Stimulated activated CD8-positive, alpha-beta memory T cell treated with anti-CD3 and anti-CD28 coated beads, Interleukin-7, amount 100 ng/mL, for 4 hours (primary cell): ENCODE measurements around the gene FJX1.

Experiments
- DNase-seq, 2 donors: peaks; one replicate each; pipeline ENCODE4 v3.0.0-alpha.2; 2020; ENCODE audit warnings: low read depth in 2 of 2

FJX1 gene

GRCh38 chr11:35606206-35606605, 12.1 kb upstream of the FJX1 start:
- DNase-seq = no peak

DNA sequence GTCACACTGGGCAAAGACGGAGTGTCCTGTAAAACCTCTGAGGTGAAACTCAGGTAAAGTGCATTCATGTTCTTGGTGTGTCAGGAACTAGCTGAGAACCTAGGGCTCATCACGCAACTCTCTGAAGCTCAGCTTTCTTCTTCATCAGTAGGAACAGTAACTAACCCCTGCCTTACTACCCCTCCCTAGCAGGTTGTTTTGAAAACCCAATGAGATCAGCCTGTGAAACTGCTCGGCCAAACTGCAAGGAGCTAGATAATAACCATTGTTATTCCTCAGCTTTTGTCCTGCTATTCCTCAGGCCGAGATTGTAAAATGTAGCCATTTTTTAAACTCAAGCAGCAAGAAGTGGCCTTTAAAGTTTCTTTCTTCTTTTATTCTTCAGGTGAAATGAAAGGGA, 9.8 kb upstream of the FJX1 start:
- no peak for DNase-seq

- no peak for DNase-seq
These were observed 8.6 kb upstream of the FJX1 start for GRCh38 chr11:35609656-35610055.

GRCh38 chr11:35610631-35611030, 7.6 kb upstream of the FJX1 start:
- no peak for DNase-seq

GRCh38 chr11:35611741-35612140, 6.5 kb upstream of the FJX1 start:
- no peak for DNase-seq

DNA sequence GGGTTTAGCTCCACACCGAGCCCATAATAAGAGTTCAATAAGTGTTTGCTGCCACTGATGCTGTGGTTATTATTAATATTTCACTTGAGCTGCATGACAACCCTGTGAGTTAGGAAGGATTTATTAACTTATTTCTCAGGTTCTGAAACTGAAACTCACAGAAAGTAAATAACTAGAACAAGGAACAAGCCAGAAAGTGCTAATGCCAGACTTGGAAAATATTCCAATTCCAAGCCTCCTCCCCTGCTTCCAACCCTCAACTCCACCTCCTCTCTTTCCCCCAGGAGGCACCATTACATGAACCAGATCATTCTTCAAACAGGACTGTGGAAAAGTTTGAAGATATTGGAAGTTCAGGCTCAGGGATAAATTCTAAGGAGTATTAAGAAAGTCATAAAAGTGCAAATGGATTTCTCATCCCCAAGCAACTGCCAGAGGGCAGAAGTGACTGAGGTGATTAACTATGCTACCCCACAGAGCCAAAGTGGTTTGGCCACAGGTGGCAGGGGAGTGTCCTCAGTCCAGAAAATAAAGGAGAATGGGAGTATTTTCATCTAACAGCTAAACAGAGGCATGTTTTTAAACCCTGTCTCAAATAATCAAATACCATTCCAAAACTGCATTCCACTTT, 3.2 kb upstream of the FJX1 start:
- DNase-seq = no peak

DNA sequence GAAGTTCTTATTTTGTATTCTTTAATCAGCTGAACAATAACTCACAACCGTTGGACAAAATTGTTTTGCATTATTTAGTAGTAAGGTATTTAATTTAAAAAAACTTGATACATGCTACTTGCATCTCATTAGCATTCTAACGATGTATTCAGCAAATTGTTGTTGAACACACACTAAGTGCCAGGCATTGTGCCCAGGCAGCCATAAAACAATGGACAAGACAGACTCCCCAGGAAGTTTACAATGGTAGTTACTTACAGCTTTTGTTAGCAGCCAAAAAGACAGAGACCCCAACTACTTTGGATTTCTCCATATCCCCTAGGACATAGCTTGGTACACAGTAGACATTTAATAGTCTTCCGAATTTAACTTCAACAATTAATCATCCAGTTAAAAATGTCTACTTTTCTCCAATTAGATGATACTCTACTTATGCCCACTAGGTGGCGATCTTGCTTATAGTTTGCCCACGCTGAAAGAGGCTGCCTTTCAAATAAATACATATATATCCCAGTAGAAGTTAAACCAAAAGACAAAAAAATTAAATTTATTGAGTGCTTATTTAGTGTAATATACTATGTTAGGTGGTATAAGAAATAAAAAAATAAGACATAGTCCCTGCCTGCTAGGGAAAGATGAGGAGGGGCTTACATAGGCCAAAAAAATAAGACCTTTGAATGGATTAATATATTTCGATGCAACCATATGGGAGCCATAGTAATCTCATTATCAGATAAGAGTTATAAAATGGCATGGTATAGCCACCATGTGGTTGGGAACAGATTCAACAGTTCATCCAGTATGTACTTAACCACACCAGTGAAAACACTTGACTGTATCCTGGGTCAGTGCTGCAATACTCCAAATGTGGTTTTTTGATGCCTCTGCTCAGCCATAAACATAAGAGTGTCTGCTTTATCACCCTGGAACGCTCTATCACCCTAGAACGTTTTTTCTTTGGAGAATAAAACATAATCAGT, 2.0 kb upstream of the FJX1 start:
- no peak for DNase-seq

GRCh38 chr11:35617316-35617686, 959 bp upstream of the FJX1 start:
- no peak for DNase-seq

DNA sequence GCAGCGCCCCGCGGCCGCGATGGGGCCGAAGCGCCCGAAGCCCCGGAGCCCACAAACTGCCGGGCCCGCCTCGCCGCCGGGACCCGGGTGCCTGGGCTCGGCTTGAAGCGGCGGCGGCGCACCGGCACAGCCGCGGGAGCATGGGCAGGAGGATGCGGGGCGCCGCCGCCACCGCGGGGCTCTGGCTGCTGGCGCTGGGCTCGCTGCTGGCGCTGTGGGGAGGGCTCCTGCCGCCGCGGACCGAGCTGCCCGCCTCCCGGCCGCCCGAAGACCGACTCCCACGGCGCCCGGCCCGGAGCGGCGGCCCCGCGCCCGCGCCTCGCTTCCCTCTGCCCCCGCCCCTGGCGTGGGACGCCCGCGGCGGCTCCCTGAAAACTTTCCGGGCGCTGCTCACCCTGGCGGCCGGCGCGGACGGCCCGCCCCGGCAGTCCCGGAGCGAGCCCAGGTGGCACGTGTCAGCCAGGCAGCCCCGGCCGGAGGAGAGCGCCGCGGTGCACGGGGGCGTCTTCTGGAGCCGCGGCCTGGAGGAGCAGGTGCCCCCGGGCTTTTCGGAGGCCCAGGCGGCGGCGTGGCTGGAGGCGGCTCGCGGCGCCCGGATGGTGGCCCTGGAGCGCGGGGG, 346 bp downstream of the FJX1 start:
- DNase-seq = peak in 1 of 2 donors; percentile 7

DNA sequence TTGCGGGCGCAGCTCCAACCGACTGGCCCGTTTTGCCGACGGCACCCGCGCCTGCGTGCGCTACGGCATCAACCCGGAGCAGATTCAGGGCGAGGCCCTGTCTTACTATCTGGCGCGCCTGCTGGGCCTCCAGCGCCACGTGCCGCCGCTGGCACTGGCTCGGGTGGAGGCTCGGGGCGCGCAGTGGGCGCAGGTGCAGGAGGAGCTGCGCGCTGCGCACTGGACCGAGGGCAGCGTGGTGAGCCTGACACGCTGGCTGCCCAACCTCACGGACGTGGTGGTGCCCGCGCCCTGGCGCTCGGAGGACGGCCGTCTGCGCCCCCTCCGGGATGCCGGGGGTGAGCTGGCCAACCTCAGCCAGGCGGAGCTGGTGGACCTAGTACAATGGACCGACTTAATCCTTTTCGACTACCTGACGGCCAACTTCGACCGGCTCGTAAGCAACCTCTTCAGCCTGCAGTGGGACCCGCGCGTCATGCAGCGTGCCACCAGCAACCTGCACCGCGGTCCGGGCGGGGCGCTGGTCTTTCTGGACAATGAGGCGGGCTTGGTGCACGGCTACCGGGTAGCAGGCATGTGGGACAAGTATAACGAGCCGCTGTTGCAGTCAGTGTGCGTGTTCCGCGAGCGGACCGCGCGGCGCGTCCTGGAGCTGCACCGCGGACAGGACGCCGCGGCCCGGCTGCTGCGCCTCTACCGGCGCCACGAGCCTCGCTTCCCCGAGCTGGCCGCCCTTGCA, 1.0 kb downstream of the FJX1 start:
- no peak for DNase-seq

GRCh38 chr11:35619855-35620640, 1.8 kb downstream of the FJX1 start:
- no peak for DNase-seq

- DNase-seq = no peak
These were observed 2.5 kb downstream of the FJX1 start for GRCh38 chr11:35620795-35621194.

- DNase-seq = no peak
These were observed 3.4 kb downstream of the FJX1 start for GRCh38 chr11:35621620-35622019.

- no peak for DNase-seq
These were observed 3.8 kb downstream of the FJX1 start for GRCh38 chr11:35622070-35622469.

GRCh38 chr11:35623621-35624168, 5.4 kb downstream of the FJX1 start:
- DNase-seq = no peak

DNA sequence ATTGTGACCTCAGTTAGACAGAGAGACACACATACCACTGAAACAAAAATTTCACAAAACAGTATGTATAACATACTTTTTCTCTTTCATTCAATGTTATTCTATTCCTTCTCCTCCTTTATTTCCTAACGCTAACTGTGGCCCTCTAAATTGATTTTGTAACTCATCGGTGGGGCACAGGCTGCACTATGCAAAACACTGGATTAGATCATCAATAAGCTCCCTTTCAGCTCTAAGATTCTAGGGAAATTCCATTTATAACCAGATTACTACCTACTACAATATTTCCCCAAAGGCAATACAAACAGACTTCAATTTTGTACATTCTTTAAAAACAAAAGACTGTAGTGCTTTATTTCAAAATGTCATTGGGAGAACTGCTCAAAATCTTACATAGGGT, 6.1 kb downstream of the FJX1 start:
- no peak for DNase-seq

DNA sequence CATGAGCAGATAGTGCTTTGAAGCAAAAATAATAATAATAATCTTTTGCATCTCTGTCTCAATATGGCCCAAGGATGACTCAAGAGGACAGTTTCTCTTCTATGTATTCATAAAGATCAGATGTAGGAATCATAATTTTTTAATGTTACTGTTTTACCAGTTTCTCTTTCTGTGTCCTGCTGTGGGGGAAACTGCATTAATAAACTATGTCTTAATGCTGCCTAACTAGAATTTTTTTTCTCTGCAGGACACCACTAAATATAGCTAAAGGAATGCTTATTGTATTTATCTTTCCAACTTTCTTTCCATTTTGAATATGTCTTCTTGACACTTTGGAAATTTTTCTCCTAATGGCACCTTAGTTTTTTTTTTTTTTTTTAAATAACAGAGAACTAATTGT, 6.5 kb downstream of the FJX1 start:
- DNase-seq = no peak

DNA sequence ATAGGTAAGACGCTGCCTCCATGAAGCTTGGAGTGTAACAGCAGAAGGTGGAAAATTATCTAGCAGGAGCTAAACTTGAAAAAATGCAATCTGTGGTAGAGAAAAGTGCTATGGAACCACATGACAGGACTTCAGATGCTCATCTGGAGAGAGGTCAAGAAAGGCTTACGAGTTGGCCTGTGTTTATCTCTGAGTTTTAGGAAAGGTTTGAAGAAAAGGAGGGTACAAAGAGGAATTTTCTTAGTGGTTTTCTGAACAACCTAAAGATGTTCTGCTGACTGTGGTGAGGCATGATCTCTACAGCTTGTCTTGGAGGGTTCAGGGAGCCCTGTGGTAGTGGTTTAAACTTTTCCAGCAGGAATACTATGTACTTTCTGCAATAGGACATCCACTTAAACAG, 8.2 kb downstream of the FJX1 start:
- no peak for DNase-seq

DNA sequence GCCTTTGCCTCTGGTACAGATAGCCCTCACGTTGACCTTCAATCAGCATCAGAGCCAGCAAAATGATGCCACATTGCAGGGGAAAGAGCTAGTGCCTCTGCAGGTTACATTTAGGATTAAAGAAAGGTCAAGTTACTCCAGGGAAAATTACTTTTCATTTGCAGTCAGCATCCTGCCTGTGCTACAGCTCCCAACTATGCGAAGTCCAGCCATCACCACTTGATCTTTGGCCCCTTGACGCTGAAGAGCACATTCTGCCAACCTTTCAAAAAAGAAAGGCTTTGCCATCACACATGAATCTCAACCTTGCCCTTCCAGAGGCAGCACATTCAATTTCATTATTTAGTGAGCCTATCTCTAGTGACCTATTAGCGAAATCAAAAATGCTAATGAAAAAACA, 11.3 kb downstream of the FJX1 start:
- DNase-seq = no peak

DNA sequence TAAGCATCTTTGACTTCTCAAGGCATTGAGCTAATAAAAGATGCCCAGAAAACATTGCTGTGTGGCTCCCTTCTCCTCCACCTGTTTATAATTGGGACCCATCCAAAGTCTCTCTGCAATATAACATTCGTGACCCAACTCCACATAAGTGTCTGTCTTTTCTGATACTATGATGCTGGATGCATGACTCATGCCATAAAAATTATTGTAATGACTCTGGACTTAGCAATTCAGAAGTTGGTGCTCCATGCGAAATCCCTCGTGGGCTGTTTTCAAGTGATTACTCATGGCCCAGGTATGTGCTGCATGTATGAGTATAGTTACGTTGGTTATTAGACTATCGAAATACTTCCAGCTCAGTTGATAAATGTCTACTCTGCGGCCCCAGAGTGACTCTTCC, 11.7 kb downstream of the FJX1 start:
- DNase-seq = no peak

- no peak for DNase-seq
These were observed 13.6 kb downstream of the FJX1 start for GRCh38 chr11:35631891-35632290.
